ENCODE data around the gene MTHFD1L.
"Not testable (repeated sequence)": the region's sequence is repeated elsewhere in the genome, so short reads cannot be mapped to it uniquely, and the experiment has no call there.

The MTHFD1L gene

GRCh38 chr6:151067684-151068596 is 202.4 kb downstream of the MTHFD1L start:
- peak; percentile 97 for DNase-seq (ENCODE audit: low read depth, low spot score)

DNA sequence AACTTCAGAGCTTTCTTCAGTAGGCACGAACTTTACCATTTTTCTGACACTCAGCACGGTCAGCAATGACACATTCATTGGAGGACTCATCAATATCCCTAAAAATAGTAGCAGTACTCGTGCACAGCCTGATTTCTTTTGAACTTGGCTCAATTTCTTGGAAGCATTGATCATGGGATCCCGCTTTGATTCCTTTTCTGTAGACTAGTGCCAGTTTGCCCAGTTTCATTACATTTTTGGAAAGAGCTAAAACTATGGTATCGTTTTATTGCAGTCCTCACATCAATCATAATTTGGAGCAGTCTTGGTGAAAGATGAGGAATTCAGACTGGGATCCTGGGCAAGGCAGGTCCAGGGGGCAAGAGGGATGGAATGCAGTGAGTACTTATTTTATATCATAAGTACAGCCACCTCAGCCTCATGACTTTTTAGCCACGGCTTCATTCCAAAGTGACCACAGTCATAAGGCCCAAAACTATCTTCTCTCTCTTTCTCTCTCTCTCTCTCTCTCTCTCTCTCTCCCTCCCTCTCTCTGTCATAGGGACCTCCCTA is 203.3 kb downstream of the MTHFD1L start:
- no peak for DNase-seq (ENCODE audit: low read depth, low spot score)

GRCh38 chr6:151069641-151070040 is 204.1 kb downstream of the MTHFD1L start:
- DNase-seq (ENCODE audit: low read depth, low spot score): no peak

- no peak for DNase-seq (ENCODE audit: low read depth, low spot score)
Measured at GRCh38 chr6:151070631-151071051, 205.1 kb downstream of the MTHFD1L start.

DNA sequence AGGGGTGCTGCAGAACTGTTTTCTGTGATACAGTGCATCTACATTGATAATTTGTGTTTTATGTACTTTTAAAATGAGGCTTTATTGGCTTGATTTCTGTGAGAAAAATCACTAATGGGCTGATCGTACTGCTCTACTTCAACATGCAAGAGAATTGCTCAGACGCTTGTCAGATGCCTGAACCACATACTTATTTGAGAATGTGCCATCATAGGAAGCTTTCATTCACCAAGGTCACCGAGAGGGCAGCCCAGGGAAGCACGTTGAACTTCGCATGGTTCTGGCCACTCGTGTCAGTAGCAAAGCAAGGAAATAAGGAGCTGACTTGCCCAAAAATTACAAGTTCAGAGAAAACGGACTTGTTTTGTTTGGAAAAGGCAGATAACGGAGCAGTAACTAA is 205.8 kb downstream of the MTHFD1L start:
- DNase-seq (ENCODE audit: low read depth, low spot score): peak; percentile 55

- DNase-seq (ENCODE audit: low read depth, low spot score): no peak
Measured at GRCh38 chr6:151073146-151073545, 207.6 kb downstream of the MTHFD1L start.

DNA sequence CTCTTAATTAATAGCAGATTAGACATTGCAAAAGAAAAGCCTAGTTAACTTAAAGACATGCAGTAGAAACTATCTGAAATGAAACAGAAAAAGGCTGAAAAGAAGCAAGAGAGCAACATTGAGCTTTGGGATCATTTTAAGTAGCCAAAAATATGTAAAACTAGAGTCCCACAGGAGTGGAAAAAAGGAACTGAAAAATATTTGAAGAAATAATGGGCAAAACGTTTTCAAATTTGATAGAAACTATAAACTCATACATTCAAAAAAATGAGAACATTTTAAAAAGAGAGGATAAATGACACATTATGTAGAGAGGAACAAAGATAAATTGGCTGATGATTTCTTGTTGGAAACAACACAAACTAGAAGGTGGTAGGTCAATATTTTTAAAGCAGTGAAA is 208.2 kb downstream of the MTHFD1L start:
- DNase-seq (ENCODE audit: low read depth, low spot score): no peak

- DNase-seq (ENCODE audit: low read depth, low spot score): no peak
Measured at GRCh38 chr6:151075005-151075404, 209.5 kb downstream of the MTHFD1L start.

DNA sequence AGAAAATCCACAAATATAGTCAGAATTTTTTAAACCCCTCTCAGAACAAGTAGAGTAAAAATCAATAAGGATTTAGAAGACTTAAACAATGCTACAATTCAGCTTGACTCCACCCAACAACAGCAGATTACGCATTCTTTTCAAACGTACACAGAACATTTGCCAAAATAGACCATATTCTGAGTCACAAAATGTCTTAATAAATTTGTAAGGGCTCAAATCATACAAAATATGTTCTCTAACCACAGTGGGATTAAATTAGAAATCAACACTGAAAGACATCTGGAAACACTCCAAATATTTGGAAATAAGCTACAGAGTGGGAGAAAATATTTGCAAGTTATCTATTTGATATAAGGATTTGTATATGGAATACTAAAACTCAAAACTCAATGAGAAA is 210.0 kb downstream of the MTHFD1L start:
- DNase-seq (ENCODE audit: low read depth, low spot score): no peak

DNA sequence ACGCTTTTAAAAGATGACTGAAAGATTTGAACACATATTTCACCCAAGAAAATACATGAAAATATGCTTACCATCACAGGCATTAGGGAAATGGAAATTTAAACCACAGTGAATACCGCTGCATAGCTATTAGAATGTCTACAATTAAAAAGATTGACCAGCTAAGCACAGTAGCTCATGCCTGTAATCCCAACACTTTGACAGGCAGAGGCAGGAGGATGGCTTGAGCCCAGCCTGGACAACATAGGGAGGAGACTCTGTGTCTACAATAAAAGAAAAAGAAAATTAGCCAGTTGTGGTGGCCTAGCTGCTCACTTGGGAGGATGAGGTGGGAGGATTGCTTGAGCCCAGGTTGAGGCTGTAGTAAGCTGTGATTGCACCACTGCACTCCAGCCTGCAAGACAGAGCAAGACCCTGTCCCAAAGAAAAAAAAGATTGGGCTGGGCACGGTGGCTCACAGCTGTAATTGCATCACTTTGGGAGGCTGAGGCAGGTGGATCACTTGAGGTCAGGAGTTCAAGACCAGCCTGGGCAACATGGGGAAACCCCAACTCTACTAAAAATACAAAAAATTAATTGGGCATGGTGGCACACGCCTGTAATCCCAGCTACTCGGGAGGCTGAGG is 210.5 kb downstream of the MTHFD1L start:
- DNase-seq (ENCODE audit: low read depth, low spot score): no peak

DNA sequence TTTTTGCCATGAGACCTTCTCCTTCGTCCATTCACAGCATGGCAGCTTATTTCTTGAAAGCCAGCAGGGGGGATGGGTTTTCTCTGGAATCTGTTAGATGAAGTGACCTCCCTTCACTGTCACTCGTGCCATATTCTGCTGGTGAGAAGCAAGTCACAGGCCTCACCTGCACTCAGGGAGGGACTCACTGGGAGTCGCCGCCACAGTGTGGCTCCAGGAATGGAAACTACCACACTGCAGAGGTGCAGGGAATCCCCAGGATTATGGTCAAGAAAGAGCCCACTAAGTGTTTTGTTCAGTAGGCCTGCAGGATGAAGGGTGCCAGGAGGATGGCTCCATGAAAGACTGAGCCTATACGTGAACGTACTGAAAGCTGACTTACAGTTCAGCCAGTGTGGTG is 213.2 kb downstream of the MTHFD1L start:
- DNase-seq (ENCODE audit: low read depth, low spot score): no peak

DNA sequence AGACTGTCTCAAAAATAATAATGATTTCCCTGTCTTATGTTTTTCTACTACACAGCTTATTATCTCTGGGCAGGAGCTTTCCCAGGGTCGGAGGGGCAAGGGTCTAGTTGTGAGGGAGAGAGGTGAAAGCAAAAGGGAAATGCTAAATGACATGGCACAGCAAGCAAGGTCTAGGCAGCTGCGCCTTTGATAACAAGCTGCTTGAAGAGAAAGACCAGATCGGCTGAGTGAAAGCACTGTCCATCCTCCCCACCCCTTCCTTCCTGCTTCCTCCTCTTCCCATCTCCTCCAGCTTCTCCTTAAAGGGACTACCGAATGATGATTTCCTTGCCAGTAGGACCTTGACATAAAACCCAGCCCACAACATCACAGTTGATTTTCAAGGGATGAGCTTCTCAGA is 216.2 kb downstream of the MTHFD1L start:
- no peak for DNase-seq (ENCODE audit: low read depth, low spot score)

GRCh38 chr6:151082079-151082478 is 216.6 kb downstream of the MTHFD1L start:
- DNase-seq (ENCODE audit: low read depth, low spot score): no peak

GRCh38 chr6:151084275-151084674 is 218.8 kb downstream of the MTHFD1L start:
- DNase-seq (ENCODE audit: low read depth, low spot score): no peak

DNA sequence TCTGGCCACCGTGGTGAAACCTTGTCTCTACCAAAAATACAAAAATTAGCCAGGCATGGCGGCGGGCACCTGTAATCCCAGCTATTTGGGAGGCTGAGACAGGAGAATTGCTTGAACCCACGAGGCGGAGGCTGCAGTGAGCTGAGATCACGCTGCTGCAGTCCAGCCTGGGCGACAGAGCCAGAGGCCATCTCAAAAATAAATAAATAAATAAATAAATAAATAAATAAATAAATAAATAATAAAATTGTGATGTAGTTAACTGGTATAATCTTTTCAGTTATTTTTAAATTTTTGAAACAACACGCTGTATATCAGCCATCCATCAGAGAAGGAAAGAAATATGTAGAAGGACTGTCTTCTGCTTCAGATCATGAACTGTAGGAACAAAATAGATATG is 221.6 kb downstream of the MTHFD1L start:
- DNase-seq (ENCODE audit: low read depth, low spot score): not testable (repeated sequence)

DNA sequence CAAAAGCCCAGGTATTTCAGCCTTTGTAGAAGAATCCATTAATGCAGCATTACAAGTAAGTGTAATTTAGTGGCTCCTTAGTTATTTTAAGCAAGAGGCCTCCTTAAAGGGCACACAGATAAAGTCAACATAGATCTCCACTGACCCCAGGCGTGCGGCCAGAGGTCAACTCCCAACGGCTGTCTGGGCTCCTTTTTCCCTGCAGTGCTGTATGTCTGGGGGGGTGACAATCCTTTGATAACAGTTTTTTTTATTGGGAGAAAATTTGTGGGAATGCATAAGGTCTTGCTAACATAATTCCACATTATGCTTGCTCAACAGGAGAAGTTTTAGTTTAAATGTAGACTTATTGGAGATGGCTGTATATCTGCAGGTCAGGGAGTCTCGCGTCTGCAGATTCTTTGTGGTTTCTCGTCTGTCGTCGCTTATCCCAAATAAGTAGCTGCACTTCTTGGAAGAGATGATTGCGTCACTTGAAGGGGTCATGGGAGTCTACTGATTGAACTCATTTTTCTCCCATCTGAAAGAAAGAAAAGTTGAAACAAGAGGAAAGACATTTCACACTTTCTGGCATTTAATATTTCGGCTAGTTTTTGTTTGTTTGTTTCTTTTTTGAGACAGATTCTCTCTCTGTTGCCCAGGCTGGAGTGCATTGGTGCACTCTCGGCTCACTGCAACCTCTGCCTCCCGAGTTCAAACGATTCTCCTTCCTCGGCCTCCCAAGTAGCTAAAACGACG is 222.5 kb downstream of the MTHFD1L start:
- no peak for DNase-seq (ENCODE audit: low read depth, low spot score)

GRCh38 chr6:151088599-151088935 is 223.1 kb downstream of the MTHFD1L start:
- no peak for DNase-seq (ENCODE audit: low read depth, low spot score)

- no peak for DNase-seq (ENCODE audit: low read depth, low spot score)
Measured at GRCh38 chr6:151088963-151089362, 223.5 kb downstream of the MTHFD1L start.

- DNase-seq (ENCODE audit: low read depth, low spot score): no peak
Measured at GRCh38 chr6:151089978-151090377, 224.5 kb downstream of the MTHFD1L start.

DNA sequence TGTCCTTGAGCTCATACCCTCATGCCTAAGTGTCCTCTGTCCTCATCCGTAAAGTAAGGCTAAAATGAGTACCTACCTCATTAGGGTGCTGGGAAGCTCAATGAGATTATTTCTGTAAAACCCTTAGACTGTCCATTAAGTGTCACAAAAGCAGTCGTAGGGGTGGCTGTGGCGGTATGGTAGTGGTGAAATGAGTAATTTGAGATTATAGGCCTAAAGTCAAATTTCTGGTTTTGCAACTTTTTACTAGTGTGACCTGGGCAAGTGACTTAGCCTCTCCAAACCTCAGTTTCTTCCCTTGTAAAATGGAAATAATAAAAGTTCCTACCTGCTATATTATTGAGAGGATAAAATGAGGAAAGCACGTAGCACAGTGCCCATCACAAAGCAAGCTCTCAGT is 226.1 kb downstream of the MTHFD1L start:
- no peak for DNase-seq (ENCODE audit: low read depth, low spot score)

GRCh38 chr6:151092591-151092990 is 227.1 kb downstream of the MTHFD1L start:
- no peak for DNase-seq (ENCODE audit: low read depth, low spot score)

GRCh38 chr6:151093706-151094105 is 228.2 kb downstream of the MTHFD1L start:
- no peak for DNase-seq (ENCODE audit: low read depth, low spot score)
